PFSK-1 (cell line): ENCODE measurements around the gene HHAT.

Experiments used
- FOXP2 ChIP-seq: optimal IDR thresholded peaks from 2 replicates; pipeline ENCODE3; 2011; ENCODE audit warnings: borderline replicate concordance, control low read depth, inconsistent platforms; ENCODE audit not compliant: insufficient read depth; ENCODE audit errors: extremely low read length, extremely low read depth
- POLR2AphosphoS5 ChIP-seq: IDR thresholded peaks from 2 replicates; pipeline ENCODE4 v1.6.1; 2012; ENCODE audit warnings: low read depth, mild to moderate bottlenecking, control low read depth, low read length, moderate library complexity
- SIN3A ChIP-seq: IDR thresholded peaks from 2 replicates; pipeline ENCODE4 v1.6.1; 2012; ENCODE audit warnings: mild to moderate bottlenecking, low read length, moderate library complexity, borderline replicate concordance; ENCODE audit not compliant: insufficient read depth
- TAF1 ChIP-seq: IDR thresholded peaks from 2 replicates; pipeline ENCODE4 v1.6.1; 2012; ENCODE audit warnings: low read length, control low read depth, borderline replicate concordance; ENCODE audit not compliant: insufficient read depth
- TF ChIP-seq, protein P1 (sequence below), 2 experiments: IDR thresholded peaks; 2 replicates each; pipeline versions ENCODE4 v1.6.1 to v1.8.0; 2011 to 2012; ENCODE audit warnings: low read depth in 2 of 2, low read length in 2 of 2, control low read depth in 1 of 2, inconsistent platforms in 1 of 2, mild to moderate bottlenecking in 1 of 2, moderate library complexity in 1 of 2; ENCODE audit not compliant: insufficient read depth in 1 of 2

The HHAT gene

DNA sequence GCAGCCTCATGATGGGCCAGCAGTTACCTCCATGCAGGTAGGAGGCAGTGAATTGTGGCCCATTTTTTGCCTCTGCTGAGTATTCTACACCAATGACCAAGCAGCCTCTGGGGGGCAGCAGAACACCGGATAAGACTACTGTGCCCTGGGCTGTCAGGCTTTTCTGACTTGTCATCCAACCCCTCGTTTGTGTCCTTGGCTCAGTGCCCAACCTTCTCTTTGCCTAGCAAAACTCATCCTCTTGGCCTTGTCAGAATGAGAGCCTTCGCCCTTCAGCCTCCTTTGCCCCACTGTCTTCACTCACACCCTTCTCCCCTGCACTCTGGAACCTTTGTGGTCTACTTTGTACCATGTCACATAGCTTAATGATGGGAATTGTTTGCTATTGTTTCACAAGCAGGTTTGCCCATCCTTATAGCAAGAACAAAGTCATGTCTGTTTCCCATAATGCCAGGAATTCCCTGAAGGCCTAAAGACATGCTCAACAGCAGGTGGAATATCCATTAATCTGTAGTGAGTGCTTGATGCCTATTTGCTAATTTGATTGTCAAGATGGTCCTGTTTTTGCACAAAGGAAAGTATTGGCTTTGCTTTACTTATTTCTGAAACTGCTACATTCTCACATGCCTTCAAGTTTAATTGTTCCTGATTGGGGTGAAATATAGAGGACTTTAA, 255.9 kb downstream of the HHAT start:
- TF ChIP-seq SIN3A (no peak), POLR2AphosphoS5 (no peak), TAF1 (no peak), FOXP2 (no peak)
- TF ChIP-seq, protein P1, sequence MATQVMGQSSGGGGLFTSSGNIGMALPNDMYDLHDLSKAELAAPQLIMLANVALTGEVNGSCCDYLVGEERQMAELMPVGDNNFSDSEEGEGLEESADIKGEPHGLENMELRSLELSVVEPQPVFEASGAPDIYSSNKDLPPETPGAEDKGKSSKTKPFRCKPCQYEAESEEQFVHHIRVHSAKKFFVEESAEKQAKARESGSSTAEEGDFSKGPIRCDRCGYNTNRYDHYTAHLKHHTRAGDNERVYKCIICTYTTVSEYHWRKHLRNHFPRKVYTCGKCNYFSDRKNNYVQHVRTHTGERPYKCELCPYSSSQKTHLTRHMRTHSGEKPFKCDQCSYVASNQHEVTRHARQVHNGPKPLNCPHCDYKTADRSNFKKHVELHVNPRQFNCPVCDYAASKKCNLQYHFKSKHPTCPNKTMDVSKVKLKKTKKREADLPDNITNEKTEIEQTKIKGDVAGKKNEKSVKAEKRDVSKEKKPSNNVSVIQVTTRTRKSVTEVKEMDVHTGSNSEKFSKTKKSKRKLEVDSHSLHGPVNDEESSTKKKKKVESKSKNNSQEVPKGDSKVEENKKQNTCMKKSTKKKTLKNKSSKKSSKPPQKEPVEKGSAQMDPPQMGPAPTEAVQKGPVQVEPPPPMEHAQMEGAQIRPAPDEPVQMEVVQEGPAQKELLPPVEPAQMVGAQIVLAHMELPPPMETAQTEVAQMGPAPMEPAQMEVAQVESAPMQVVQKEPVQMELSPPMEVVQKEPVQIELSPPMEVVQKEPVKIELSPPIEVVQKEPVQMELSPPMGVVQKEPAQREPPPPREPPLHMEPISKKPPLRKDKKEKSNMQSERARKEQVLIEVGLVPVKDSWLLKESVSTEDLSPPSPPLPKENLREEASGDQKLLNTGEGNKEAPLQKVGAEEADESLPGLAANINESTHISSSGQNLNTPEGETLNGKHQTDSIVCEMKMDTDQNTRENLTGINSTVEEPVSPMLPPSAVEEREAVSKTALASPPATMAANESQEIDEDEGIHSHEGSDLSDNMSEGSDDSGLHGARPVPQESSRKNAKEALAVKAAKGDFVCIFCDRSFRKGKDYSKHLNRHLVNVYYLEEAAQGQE (IDR thresholded peaks at IDR 0.05; ENCODE audit: insufficient read depth in 1 of 2, low read depth in 2 of 2, low read length in 2 of 2), result no peak

DNA sequence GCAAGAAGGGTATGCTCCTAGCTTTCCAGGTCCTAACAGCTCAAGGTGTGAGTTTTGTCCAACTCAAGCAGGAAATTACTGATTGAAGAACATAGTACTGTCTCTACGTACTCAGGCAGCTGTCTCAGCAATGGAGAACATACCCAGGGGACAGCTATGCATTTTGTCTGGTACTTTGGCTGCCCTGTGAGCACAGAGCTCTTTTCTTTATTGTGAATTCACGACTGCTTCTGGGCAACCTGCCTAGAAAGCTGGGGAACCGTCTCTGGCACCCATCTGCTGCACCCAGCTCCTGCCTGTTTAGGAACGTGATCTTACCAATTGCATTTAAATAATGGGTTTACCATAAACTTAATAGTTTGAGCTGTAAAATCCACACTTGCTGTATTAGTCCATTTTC, 258.1 kb downstream of the HHAT start:
- no peak for TF ChIP-seq FOXP2
- TF ChIP-seq POLR2AphosphoS5, result no peak
- no peak for TF ChIP-seq SIN3A
- TF ChIP-seq, protein P1 (IDR thresholded peaks at IDR 0.05; ENCODE audit: insufficient read depth in 1 of 2, low read depth in 2 of 2, low read length in 2 of 2), result no peak
- TF ChIP-seq TAF1, result no peak

DNA sequence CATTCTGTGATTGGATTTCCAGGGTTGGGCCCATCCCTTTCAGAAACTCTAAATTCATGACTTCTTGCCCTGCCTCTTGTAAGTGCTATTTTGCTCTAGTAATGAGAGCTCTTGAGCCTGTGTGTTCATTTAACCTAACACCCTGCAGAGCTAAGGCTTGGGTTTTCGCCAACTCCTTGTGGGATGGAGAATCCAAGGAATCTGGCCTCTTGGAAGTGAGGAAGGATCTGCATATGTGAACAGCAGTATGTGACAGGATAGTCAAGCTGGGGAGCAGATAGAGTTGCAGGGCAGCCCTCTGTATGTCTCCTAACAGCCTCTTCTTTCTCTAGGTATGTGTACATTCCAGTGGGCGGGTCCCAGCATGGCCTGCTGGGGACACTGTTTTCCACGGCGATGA, 258.9 kb downstream of the HHAT start:
- TF ChIP-seq POLR2AphosphoS5 (no peak), TAF1 (no peak), SIN3A (no peak), FOXP2 (no peak)
- TF ChIP-seq, protein P1 (IDR thresholded peaks at IDR 0.05; ENCODE audit: insufficient read depth in 1 of 2, low read depth in 2 of 2, low read length in 2 of 2), result no peak

DNA sequence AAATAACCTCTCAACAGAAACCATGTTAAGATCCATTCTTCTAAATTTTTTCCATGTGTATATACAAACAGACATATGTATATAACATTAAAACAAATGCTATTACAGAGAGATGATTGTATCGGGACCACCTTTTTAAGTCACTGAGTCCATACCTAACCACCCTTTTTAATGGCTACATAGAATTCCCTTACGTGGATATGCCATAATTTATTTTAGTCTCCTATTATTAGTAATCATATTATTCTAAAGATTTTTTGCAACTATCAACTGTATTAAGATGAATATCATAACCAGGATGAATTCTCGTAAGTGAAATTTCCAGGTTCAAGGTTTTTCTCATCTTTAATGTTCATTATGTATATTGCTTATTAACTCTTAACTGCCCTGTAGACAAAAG, 259.7 kb downstream of the HHAT start:
- TF ChIP-seq SIN3A, result no peak
- TF ChIP-seq, protein P1 (IDR thresholded peaks at IDR 0.05; ENCODE audit: insufficient read depth in 1 of 2, low read depth in 2 of 2, low read length in 2 of 2), result no peak
- TF ChIP-seq POLR2AphosphoS5, result no peak
- TF ChIP-seq TAF1, result no peak
- TF ChIP-seq FOXP2, result no peak

DNA sequence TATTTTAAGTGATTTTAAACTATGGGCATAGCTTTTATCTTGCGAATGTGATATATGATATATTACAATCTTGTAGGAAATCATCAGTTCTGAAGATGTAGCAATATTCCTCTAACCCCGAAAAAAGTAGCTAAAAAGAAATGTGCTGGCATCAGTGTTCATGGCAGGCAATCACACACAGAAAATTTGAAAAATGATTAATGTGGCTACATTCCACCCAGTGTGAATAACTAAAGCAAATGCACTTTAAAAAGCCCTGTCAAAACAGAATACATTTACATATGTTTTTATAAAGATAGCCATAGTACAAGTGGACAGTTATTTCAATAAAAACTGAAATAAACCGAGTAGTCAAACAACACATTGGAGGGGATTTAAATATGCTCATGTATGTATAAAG, 260.2 kb downstream of the HHAT start:
- no peak for TF ChIP-seq FOXP2
- no peak for TF ChIP-seq SIN3A
- no peak for TF ChIP-seq TAF1
- TF ChIP-seq POLR2AphosphoS5, result no peak
- TF ChIP-seq, protein P1 (IDR thresholded peaks at IDR 0.05; ENCODE audit: insufficient read depth in 1 of 2, low read depth in 2 of 2, low read length in 2 of 2), result no peak
